ENCODE data around the gene RPP25L. TPM values are rescaled to one million over a fixed set of nuclear protein-coding genes. Genes with fewer than 3 reads are reported as not detected.

RPP25L gene
- total RNA-seq, 1 experiment from 2014 or later = 25.0 TPM

DNA sequence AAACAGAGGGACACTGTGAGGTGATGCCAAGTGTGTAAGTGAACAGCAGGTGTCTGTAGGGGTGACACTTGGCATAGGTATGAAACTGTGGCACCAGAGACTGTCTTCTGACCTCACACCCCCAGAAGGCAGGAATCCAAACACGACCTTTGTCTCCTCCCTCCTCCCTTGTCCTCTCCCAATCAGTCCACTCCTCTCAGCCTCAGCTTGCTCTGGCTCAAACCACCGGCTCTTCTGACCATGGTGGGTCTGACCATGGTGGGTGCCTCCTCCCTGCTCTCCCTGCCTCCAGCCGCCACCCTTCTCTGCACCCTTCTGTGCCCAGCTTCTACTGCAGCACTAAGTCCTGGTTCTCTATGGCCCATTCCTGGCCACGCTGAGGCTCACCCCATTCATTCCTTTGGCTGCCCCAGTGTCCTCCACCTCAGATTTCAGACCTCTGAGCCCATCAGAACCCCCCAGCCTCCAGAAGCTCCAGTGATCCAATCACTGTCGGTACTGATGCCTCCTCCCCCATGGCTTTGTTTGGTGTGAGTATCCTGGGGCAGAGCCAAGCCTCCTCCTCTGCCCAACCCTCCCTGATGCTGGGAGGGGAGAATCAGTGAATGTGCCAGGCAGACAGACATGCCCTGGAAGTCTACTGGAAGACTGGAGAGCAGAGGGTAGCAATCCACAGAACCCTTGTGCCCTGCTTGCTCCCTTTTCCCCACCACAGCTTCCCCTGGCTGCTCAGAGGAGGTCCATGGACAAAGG, 18.7 kb upstream of the RPP25L start:
- H3F3A ChIP-seq (ENCODE audit: low read length, unreplicated experiment) = no peaks in the 10 kb centered on the region
- ATAC-seq (no peak), DNase-seq (no peak)
- ChIA-PET POLR2A (ENCODE audit: unreplicated experiment) (no interaction called here), CTCF (no interaction called here)
- intact Hi-C loops (cut with micrococcal nuclease) = no loop called here
- no peaks in the 10 kb centered on the region for H3K9me3 ChIP-seq (ENCODE audit: low read length)
- no peak overlapping the region for H3K27ac ChIP-seq (ENCODE audit: low read length)
- H3K4me3 ChIP-seq (ENCODE audit: low read length) = no peak overlapping the region
- H3K27me3 ChIP-seq (ENCODE audit: low read length) = peaks cover 14% of the 10 kb centered on the region
- no peak overlapping the region for H3K9ac ChIP-seq (ENCODE audit: low read length)
- H2AFZ ChIP-seq (ENCODE audit: low read length) = no peak overlapping the region
- H3K79me2 ChIP-seq (ENCODE audit: low read length) = peaks cover 5% of the 10 kb centered on the region
- H3K4me1 ChIP-seq (ENCODE audit: insufficient read depth, low read length) = no peaks in the 10 kb centered on the region; the same call in 1 of the 2 replicates
- no peaks in the 10 kb centered on the region for H4K20me1 ChIP-seq (ENCODE audit: low read length)
- H3K4me2 ChIP-seq (ENCODE audit: low read length) = no peak overlapping the region
- BruUV-seq (replicated peaks) = no TSS peak
- TF ChIP-seq EZH2 (IDR thresholded peaks at IDR 0.05; ENCODE audit: low read length, unreplicated experiment) (no peak), EZH2phosphoT487 (IDR thresholded peaks at IDR 0.05; ENCODE audit: borderline replicate concordance, low read length) (no peak)
- TF ChIP-seq, protein P1, sequence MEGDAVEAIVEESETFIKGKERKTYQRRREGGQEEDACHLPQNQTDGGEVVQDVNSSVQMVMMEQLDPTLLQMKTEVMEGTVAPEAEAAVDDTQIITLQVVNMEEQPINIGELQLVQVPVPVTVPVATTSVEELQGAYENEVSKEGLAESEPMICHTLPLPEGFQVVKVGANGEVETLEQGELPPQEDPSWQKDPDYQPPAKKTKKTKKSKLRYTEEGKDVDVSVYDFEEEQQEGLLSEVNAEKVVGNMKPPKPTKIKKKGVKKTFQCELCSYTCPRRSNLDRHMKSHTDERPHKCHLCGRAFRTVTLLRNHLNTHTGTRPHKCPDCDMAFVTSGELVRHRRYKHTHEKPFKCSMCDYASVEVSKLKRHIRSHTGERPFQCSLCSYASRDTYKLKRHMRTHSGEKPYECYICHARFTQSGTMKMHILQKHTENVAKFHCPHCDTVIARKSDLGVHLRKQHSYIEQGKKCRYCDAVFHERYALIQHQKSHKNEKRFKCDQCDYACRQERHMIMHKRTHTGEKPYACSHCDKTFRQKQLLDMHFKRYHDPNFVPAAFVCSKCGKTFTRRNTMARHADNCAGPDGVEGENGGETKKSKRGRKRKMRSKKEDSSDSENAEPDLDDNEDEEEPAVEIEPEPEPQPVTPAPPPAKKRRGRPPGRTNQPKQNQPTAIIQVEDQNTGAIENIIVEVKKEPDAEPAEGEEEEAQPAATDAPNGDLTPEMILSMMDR (conservative IDR thresholded peaks at IDR 0.05; ENCODE audit: low read depth, low read length) = no peak
- no peaks in the 10 kb centered on the region for H3K36me3 ChIP-seq (ENCODE audit: low read depth, low read length)
- H3K9me2 ChIP-seq (replicated peaks; ENCODE audit: low read length) = no peaks in the 10 kb centered on the region

DNA sequence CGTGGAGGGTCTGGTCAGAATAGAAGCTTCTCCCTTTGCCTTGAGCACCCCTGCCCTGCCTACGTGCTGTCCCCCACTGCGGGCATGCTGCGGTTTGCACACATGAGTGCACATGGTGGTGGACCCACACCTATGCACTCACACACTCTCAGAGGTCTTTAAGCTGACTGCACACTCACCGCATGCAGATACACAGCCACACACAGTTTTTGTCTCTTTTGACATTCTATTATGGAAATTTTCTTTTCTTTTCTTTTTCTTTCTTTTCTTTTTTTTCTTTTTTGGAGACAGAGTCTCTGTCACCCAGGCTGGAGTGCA, 17.6 kb upstream of the RPP25L start:
- Histone ChIP-seq H3K36me3 (ENCODE audit: low read depth, low read length) (no peaks in the 10 kb centered on the region), H3K4me3 (ENCODE audit: low read length) (peak overlapping the region; percentile 56; the same call in 1 of the 2 replicates), H4K20me1 (ENCODE audit: low read length) (no peaks in the 10 kb centered on the region), H3K27ac (ENCODE audit: low read length) (no peak overlapping the region), H2AFZ (ENCODE audit: low read length) (no peak overlapping the region), H3K4me1 (ENCODE audit: insufficient read depth, low read length) (no peaks in the 10 kb centered on the region; the same call in 1 of the 2 replicates), H3K79me2 (ENCODE audit: low read length) (no peaks in the 10 kb centered on the region), H3K27me3 (ENCODE audit: low read length) (peaks cover 14% of the 10 kb centered on the region), H3K9ac (ENCODE audit: low read length) (no peak overlapping the region), H3K9me2 (replicated peaks; ENCODE audit: low read length) (no peaks in the 10 kb centered on the region), H3F3A (ENCODE audit: low read length, unreplicated experiment) (no peaks in the 10 kb centered on the region), H3K4me2 (ENCODE audit: low read length) (peak overlapping the region; percentile 81), H3K9me3 (ENCODE audit: low read length) (no peaks in the 10 kb centered on the region)
- no TSS peak for BruUV-seq (replicated peaks)
- DNase-seq (no peak), ATAC-seq (no peak)
- ChIA-PET POLR2A (ENCODE audit: unreplicated experiment) (no interaction called here), CTCF (interaction anchor here (1.2 kb wide), 1 partner anchor 17 kb away, joined by 4 read pairs; no protein-coding TSS in a partner anchor)
- TF ChIP-seq EZH2phosphoT487 (IDR thresholded peaks at IDR 0.05; ENCODE audit: borderline replicate concordance, low read length) (no peak), EZH2 (IDR thresholded peaks at IDR 0.05; ENCODE audit: low read length, unreplicated experiment) (no peak)
- TF ChIP-seq, protein P1 (conservative IDR thresholded peaks at IDR 0.05; ENCODE audit: low read depth, low read length) = no peak
- intact Hi-C loops (cut with micrococcal nuclease) = no loop called here
